Tibial nerve (tissue), 4 donors: ENCODE results near the gene FAM184A. TPM values are rescaled to one million over a fixed set of nuclear protein-coding genes. Genes with fewer than 3 reads are reported as not detected.

Experiments used
- DNase-seq, 2 donors: peaks; one replicate each; pipeline ENCODE4 v3.0.0-alpha.2; 2019; ENCODE audit warnings: low spot score in 2 of 2
- H3K27ac ChIP-seq, 4 donors: fragments of 200-600 bp; sonication (generic) in 3 of 4; one replicate each; pipeline ENCODE4 v1.5.1; 2017 to 2019; ENCODE audit warnings: mild to moderate bottlenecking in 1 of 4
- H3K27me3 ChIP-seq, 2 donors: fragments of 200-600 bp; sonication (generic) in 1 of 2; one replicate each; pipeline versions ENCODE4 v1.5.1 to v1.6.0; 2017 to 2019
- H3K36me3 ChIP-seq, 3 donors: fragments of 200-600 bp; sonication (generic); one replicate each; pipeline ENCODE4 v1.5.1; 2018 to 2019
- H3K4me1 ChIP-seq, 4 donors: fragments of 200-600 bp; sonication (generic) in 3 of 4; one replicate each; pipeline ENCODE4 v1.5.1; 2017 to 2019
- H3K4me3 ChIP-seq, 4 donors: fragments of 200-600 bp; sonication (generic) in 3 of 4; one replicate each; pipeline ENCODE4 v1.5.1; 2017 to 2019; ENCODE audit warnings: mild to moderate bottlenecking in 1 of 4, moderate library complexity in 1 of 4
- H3K9me3 ChIP-seq, 4 donors: fragments of 200-600 bp; sonication (generic) in 3 of 4; one replicate each; pipeline ENCODE4 v1.5.1; 2017 to 2019
- CTCF ChIP-seq, 5 experiments: fragments of 200-600 bp in 3 of 5; fragments of 450-650 bp in 2 of 5; sonication (generic) in 3 of 5; IDR thresholded peaks; one replicate each; pipeline ENCODE4 v1.5.1; 2016 to 2019; ENCODE audit warnings: antibody characterized with exemption in 5 of 5, mild to moderate bottlenecking in 3 of 5, moderate library complexity in 2 of 5
- EP300 ChIP-seq, 2 donors: sonication (generic); formaldehyde crosslinking; IDR thresholded peaks; one replicate each; pipeline ENCODE4 v1.6.1; 2017; ENCODE audit warnings: antibody characterized with exemption in 2 of 2, mild to moderate bottlenecking in 1 of 2
- POLR2A ChIP-seq, 2 donors: fragments of 450-650 bp; IDR thresholded peaks; one replicate each; pipeline ENCODE4 v1.6.1; 2017; ENCODE audit warnings: antibody characterized with exemption in 2 of 2, mild to moderate bottlenecking in 2 of 2, moderate library complexity in 2 of 2
- WGBS, 2 donors: methylation state at CpG; one replicate each; pipeline ENCODE4 v1.1.5; 2018; 5-methylcytosine and 5-hydroxymethylcytosine counted together
- total RNA-seq, 4 donors: library from RNA; depleted of rRNA; stranded (reverse); fragments of >200 nt; gene quantifications; one replicate each; pipeline ENCODE4 v1.1.0, GENCODE V29; 2016

Gene FAM184A
- total RNA-seq, 4 donors from 2014 or later, result 3.6 to 11.2 (median 8.3) TPM

GRCh38 chr6:118993358-118993757 is 85.1 kb downstream of the FAM184A start:
- DNase-seq, result no peak
- Histone ChIP-seq H3K27me3 (no peaks in the 10 kb centered on the region), H3K4me3 (no peak overlapping the region), H3K4me1 (no peaks in the 10 kb centered on the region), H3K27ac (no peak overlapping the region), H3K9me3 (no peaks in the 10 kb centered on the region), H3K36me3 (no peaks in the 10 kb centered on the region)
- TF ChIP-seq POLR2A (IDR thresholded peaks at IDR 0.05), result no peak
- TF ChIP-seq CTCF (IDR thresholded peaks at IDR 0.05), result no peak
- no peak for TF ChIP-seq EP300 (IDR thresholded peaks at IDR 0.05)
- 86 to 93% methylated on average over 1 of the region's 1 CpG for WGBS, 2 donors

GRCh38 chr6:118992186-118992795 is 86.2 kb downstream of the FAM184A start:
- Histone ChIP-seq H3K27ac (no peak overlapping the region), H3K27me3 (no peaks in the 10 kb centered on the region), H3K4me3 (no peak overlapping the region), H3K36me3 (no peaks in the 10 kb centered on the region), H3K4me1 (no peaks in the 10 kb centered on the region), H3K9me3 (no peaks in the 10 kb centered on the region)
- TF ChIP-seq CTCF (IDR thresholded peaks at IDR 0.05) (no peak), EP300 (IDR thresholded peaks at IDR 0.05) (no peak), POLR2A (IDR thresholded peaks at IDR 0.05) (no peak)
- no peak for DNase-seq
- WGBS, 2 donors, result 83 to 91% methylated on average over 4 of the region's 4 CpGs

GRCh38 chr6:118986312-118986711 is 92.2 kb downstream of the FAM184A start:
- H3K27ac ChIP-seq, result no peak overlapping the region
- no peak for DNase-seq
- no peaks in the 10 kb centered on the region for H3K4me1 ChIP-seq
- WGBS, 2 donors, result 83 to 94% methylated on average over 1 of the region's 1 CpG
- H3K36me3 ChIP-seq, result no peaks in the 10 kb centered on the region
- H3K4me3 ChIP-seq, result no peak overlapping the region
- no peaks in the 10 kb centered on the region for H3K27me3 ChIP-seq
- TF ChIP-seq CTCF (IDR thresholded peaks at IDR 0.05) (no peak), POLR2A (IDR thresholded peaks at IDR 0.05) (no peak), EP300 (IDR thresholded peaks at IDR 0.05) (no peak)
- H3K9me3 ChIP-seq, result no peaks in the 10 kb centered on the region

GRCh38 chr6:118985123-118985830 is 93.2 kb downstream of the FAM184A start:
- no peaks in the 10 kb centered on the region for H3K9me3 ChIP-seq
- H3K27me3 ChIP-seq, result no peaks in the 10 kb centered on the region
- no peaks in the 10 kb centered on the region for H3K4me1 ChIP-seq
- H3K36me3 ChIP-seq, result no peaks in the 10 kb centered on the region
- DNase-seq, result no peak
- TF ChIP-seq EP300 (IDR thresholded peaks at IDR 0.05) (no peak), POLR2A (IDR thresholded peaks at IDR 0.05) (no peak), CTCF (IDR thresholded peaks at IDR 0.05) (no peak)
- 86 to 88% methylated on average over 3 of the region's 3 CpGs for WGBS, 2 donors
- H3K4me3 ChIP-seq, result no peak overlapping the region
- no peak overlapping the region for H3K27ac ChIP-seq

GRCh38 chr6:118984342-118984741 is 94.1 kb downstream of the FAM184A start:
- H3K27me3 ChIP-seq, result no peaks in the 10 kb centered on the region
- no peak overlapping the region for H3K27ac ChIP-seq
- H3K4me3 ChIP-seq, result no peak overlapping the region
- no peak for DNase-seq
- no peaks in the 10 kb centered on the region for H3K4me1 ChIP-seq
- H3K36me3 ChIP-seq, result no peaks in the 10 kb centered on the region
- TF ChIP-seq EP300 (IDR thresholded peaks at IDR 0.05), result no peak
- TF ChIP-seq CTCF (IDR thresholded peaks at IDR 0.05), result no peak
- no peak for TF ChIP-seq POLR2A (IDR thresholded peaks at IDR 0.05)
- no peaks in the 10 kb centered on the region for H3K9me3 ChIP-seq
- WGBS, 2 donors, result 95% methylated on average over 2 of the region's 2 CpGs
